ENCODE data around the gene USF3. TPM values are rescaled to one million over a fixed set of nuclear protein-coding genes. Genes with fewer than 3 reads are reported as not detected.

The USF3 gene
- total and polyA plus RNA-seq, 4 donors = 4.6 to 16.0 (median 11.4) TPM

DNA sequence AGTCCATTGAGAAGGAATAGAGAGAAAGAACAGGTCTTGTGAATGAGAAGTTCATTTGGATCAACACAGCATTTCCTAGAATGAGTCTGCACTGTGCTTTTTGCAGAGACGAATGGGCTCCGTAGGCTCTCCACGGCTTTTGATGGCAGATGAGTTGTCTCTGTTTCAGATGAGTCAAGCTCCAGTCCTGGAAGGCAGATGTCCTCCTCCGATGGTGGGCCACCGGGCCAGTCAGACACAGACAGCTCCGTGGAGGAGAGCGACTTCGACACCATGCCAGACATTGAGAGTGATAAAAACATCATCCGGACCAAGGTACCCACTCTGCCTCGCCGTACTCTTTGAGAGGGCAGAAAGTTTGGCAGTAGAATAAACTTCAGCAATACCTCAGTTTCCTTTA, 93.6 kb downstream of the USF3 start:
- DNase-seq (ENCODE audit: low spot score) = no peak
- 93% methylated on average over 11 of the region's 11 CpGs for WGBS
- TF ChIP-seq JUND (IDR thresholded peaks at IDR 0.05) (no peak), NR2F2 (IDR thresholded peaks at IDR 0.05) (no peak), HNF4A (conservative IDR thresholded peaks at IDR 0.05) (no peak), YY1 (IDR thresholded peaks at IDR 0.05) (no peak), MAX (IDR thresholded peaks at IDR 0.05) (no peak), TAF1 (conservative IDR thresholded peaks at IDR 0.05) (no peak), FOXA2 (IDR thresholded peaks at IDR 0.05) (no peak), ATF3 (IDR thresholded peaks at IDR 0.05) (no peak), FOXA1 (IDR thresholded peaks at IDR 0.05) (no peak), SP1 (IDR thresholded peaks at IDR 0.05) (no peak), ZBTB33 (IDR thresholded peaks at IDR 0.05) (no peak), RAD21 (IDR thresholded peaks at IDR 0.05) (no peak), GABPA (IDR thresholded peaks at IDR 0.05 in 1 of 2, conservative IDR thresholded peaks at IDR 0.05 in 1 of 2) (no peak), EGR1 (IDR thresholded peaks at IDR 0.05; ENCODE audit: low read depth in 2 of 2) (no peak), RXRA (IDR thresholded peaks at IDR 0.05) (no peak), CTCF (IDR thresholded peaks at IDR 0.05; ENCODE audit: low read depth, low read length, missing input control) (no peak)
- TF ChIP-seq, protein P1, sequence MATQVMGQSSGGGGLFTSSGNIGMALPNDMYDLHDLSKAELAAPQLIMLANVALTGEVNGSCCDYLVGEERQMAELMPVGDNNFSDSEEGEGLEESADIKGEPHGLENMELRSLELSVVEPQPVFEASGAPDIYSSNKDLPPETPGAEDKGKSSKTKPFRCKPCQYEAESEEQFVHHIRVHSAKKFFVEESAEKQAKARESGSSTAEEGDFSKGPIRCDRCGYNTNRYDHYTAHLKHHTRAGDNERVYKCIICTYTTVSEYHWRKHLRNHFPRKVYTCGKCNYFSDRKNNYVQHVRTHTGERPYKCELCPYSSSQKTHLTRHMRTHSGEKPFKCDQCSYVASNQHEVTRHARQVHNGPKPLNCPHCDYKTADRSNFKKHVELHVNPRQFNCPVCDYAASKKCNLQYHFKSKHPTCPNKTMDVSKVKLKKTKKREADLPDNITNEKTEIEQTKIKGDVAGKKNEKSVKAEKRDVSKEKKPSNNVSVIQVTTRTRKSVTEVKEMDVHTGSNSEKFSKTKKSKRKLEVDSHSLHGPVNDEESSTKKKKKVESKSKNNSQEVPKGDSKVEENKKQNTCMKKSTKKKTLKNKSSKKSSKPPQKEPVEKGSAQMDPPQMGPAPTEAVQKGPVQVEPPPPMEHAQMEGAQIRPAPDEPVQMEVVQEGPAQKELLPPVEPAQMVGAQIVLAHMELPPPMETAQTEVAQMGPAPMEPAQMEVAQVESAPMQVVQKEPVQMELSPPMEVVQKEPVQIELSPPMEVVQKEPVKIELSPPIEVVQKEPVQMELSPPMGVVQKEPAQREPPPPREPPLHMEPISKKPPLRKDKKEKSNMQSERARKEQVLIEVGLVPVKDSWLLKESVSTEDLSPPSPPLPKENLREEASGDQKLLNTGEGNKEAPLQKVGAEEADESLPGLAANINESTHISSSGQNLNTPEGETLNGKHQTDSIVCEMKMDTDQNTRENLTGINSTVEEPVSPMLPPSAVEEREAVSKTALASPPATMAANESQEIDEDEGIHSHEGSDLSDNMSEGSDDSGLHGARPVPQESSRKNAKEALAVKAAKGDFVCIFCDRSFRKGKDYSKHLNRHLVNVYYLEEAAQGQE (IDR thresholded peaks at IDR 0.05) = no peak
- H3K9ac ChIP-seq (ENCODE audit: low read depth in 1 of 2, low read length in 2 of 2) = no peak overlapping the region
- H3K27me3 ChIP-seq (ENCODE audit: control insufficient read depth in 4 of 4, insufficient read depth in 4 of 4, low read length in 3 of 4) = no peaks in the 10 kb centered on the region
- H3K4me3 ChIP-seq (ENCODE audit: low read depth in 1 of 3, low read length in 3 of 3) = no peak overlapping the region
- no peaks in the 10 kb centered on the region for H3K36me3 ChIP-seq (ENCODE audit: control insufficient read depth in 4 of 4, insufficient read depth in 3 of 4, low read depth in 1 of 4, low read length in 3 of 4)
- H3K27ac ChIP-seq (ENCODE audit: low read depth in 1 of 2, low read length in 2 of 2) = no peak overlapping the region
- no peaks in the 10 kb centered on the region for H3K4me1 ChIP-seq (ENCODE audit: control insufficient read depth in 4 of 4, insufficient read depth in 4 of 4, low read length in 3 of 4)
- no peaks in the 10 kb centered on the region for H3K9me3 ChIP-seq (ENCODE audit: control insufficient read depth in 4 of 4, low read length in 3 of 4)

DNA sequence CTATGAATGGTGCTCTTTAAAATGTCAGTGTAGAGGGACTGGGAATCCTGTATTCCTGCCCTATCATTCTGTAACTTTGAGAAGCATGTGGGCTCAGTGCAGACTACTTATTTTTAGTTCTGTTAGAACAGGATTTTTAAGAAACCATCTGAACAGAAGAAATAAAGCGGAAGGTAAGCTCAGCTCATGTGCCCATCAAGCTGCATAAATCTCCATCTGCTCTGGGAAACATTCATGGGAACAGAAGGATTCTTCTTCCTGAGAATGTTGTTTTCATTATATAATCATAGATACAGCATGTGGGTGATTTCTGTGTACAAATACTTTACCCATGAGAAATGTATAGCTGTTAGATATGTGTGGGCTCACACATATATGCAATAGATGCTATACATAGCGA, 94.2 kb downstream of the USF3 start:
- Histone ChIP-seq H3K27me3 (ENCODE audit: control insufficient read depth in 4 of 4, insufficient read depth in 4 of 4, low read length in 3 of 4) (no peaks in the 10 kb centered on the region), H3K27ac (ENCODE audit: low read depth in 1 of 2, low read length in 2 of 2) (no peak overlapping the region), H3K4me3 (ENCODE audit: low read depth in 1 of 3, low read length in 3 of 3) (no peak overlapping the region), H3K4me1 (ENCODE audit: control insufficient read depth in 4 of 4, insufficient read depth in 4 of 4, low read length in 3 of 4) (no peaks in the 10 kb centered on the region), H3K9ac (ENCODE audit: low read depth in 1 of 2, low read length in 2 of 2) (no peak overlapping the region), H3K36me3 (ENCODE audit: control insufficient read depth in 4 of 4, insufficient read depth in 3 of 4, low read depth in 1 of 4, low read length in 3 of 4) (no peaks in the 10 kb centered on the region), H3K9me3 (ENCODE audit: control insufficient read depth in 4 of 4, low read length in 3 of 4) (no peaks in the 10 kb centered on the region)
- TF ChIP-seq RXRA (IDR thresholded peaks at IDR 0.05) (no peak), MAX (IDR thresholded peaks at IDR 0.05) (no peak), GABPA (IDR thresholded peaks at IDR 0.05 in 1 of 2, conservative IDR thresholded peaks at IDR 0.05 in 1 of 2) (no peak), RAD21 (IDR thresholded peaks at IDR 0.05) (no peak), CTCF (IDR thresholded peaks at IDR 0.05; ENCODE audit: low read depth, low read length, missing input control) (no peak), EGR1 (IDR thresholded peaks at IDR 0.05; ENCODE audit: low read depth in 2 of 2) (no peak), TAF1 (conservative IDR thresholded peaks at IDR 0.05) (no peak), ATF3 (IDR thresholded peaks at IDR 0.05) (no peak), YY1 (IDR thresholded peaks at IDR 0.05) (no peak)
- TF ChIP-seq, protein P1 (IDR thresholded peaks at IDR 0.05) = no peak
- 95% methylated on average over 2 of the region's 2 CpGs for WGBS
- no peak for DNase-seq (ENCODE audit: low spot score)

Measured in liver (tissue), 9 donors.